ENCODE results near the gene EFEMP1.
"Not testable (repeated sequence)": the region's sequence is repeated elsewhere in the genome, so short reads cannot be mapped to it uniquely, and the experiment has no call there.

Gene EFEMP1

DNA sequence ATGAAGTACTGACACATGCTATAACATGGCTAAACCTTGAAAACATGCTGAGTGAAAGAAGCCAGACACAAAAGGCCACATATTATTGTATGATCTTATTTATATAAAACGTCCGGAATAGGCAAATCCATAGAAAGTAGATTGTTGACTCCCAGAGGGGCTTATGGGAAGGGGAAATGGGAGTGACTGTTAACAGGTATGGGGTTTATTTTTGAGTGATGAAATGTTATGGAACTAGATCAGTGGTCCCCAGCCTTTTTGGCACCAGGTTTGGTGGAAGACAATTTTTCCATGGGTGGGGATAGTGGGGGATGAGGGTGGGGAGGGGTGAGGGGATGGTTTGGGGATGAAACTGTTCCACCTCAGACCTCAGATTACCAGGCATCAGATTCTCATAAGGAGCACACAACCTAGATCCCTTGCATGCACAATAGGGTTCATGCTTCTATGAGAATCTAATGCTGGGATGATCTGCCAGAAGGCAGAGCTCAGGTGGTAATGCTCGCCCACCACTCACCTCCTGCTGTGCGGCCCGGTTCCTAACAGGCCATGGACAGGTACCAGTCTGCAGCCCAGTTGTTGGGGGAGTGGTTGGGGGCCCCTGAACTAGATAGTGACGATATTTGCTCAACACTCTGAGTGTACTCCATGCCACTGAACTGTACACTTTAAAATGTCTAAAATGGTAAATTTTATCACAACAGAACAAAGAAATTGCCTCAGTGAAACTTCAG is 59.1 kb downstream of the EFEMP1 start:
- DNase-seq (ENCODE audit: low read depth), result no peak

DNA sequence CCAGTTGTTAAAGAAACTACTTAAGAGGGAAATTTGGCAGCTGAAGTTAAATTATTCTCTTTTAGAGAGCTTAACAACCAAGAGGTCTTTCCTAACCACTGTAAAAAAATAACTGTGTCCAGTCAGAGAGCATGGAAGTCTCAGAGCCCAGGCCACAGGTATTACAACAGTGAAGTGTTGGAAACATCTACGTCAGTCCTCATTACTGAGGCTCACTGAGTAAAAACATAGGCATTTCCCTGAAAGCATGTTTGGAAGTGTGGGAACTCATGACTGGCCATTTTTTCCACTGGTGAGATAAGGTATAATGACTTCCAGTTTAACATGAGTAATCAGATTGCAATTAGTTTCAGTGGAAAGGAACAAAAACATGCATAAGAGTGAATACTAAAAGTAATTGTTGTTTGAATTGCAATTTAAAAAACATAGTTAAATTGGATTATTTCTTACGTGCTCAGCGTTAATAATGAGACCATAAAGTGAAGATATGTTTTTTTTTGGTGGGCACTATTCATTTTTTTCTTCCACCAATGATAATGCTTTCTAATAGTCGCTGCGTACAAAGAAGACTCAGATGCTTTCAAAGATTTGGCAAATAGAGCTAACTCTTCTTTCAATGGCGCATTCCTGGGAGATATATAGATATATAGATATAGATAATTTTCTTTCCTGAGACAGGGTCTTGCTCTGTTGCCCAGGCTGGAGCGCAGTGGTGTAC is 60.8 kb downstream of the EFEMP1 start:
- DNase-seq (ENCODE audit: low read depth), result peak; percentile 99

DNA sequence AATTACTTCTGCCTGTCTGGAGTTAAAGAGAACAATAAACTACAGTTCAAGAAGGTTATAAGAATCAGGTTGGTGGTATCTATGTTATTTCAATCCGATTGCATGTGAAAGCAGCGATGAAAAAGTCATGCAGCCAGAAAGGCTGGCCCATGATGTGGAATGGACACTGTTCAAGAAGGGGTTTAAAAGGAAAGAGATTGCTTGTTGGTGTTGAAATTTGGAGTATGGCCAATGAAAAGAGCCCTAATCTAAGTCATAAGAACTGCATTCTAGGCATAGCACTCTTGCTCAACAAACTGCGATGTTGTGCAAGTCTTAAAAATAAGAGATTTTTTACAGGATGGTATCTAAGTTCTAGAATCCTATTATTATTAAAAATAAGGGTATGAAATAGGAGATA is 61.3 kb downstream of the EFEMP1 start:
- peak; percentile 96 for DNase-seq (ENCODE audit: low read depth)

DNA sequence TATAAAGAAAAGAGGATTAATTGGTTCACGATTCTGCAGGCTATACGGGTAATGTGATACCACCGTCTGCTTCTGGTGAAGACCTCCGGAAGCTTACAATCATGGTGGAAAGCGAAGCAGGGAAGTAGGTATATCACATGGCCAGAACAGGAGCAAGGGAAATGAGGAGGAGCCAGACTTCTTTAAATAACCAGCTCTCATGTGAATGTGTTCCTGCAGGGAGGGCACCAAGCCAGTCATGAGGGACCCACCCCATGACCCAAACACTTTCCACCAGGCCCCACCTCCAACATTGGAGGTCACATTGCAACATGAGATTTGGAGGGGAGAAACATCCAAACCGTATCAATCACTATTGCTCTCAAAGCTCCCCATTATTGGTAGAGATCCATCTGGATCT is 61.8 kb downstream of the EFEMP1 start:
- no peak for DNase-seq (ENCODE audit: low read depth)

DNA sequence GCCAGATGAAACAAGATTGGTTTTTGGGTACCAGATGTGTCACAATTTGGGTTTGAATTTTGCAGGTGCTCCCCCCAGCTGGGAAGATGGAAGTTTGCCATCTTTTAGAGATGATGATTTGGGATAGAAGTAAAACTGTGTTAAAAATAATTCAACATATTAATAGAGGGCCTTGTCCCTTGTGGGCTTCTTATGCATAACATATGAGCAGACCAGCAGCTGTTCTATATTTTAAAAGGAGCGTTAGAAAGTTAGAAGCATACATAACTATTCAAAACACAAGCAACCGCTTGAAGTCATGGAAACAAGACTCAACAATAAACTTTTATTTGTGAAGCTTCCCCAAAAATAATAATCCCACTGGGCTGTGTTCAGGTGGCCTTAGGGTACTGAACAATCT is 62.8 kb downstream of the EFEMP1 start:
- DNase-seq (ENCODE audit: low read depth), result no peak

DNA sequence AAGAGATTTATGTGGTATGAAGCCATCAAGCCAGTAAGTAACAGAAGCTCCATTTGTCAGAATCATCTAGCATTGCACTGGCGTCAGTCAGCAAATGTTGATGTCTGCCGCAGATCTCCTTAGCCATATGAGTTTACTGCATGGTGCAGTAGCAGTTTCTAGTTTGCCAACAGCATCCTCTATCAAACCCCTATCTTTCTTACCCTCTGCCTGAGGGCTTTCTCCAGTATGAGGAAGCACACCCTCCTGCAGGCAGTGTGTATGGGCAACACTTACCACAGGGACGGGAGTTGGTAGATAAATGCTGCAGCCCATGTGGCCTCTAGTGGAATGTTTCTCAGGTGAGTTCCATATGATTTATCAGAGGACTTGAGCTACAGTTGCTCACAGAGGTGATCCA is 63.7 kb downstream of the EFEMP1 start:
- no peak for DNase-seq (ENCODE audit: low read depth)

DNA sequence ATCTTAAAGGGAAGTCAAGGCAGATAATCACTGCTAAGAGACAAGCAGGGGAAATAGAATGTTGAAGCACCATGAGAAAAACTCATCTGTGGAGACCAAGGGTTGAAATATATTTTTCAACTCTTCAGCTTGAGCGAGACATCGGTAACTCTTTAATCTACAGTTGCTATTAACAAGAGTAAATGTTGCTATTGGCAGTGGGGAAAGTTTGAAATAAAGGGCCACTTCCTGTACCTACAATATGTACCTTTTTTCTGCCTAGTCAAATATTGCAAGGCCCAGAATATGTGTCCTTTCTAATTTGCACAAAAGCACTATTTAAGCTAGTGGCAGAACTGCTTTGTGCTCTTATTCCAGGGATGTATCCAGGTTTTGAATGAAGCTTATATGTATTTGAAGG is 65.8 kb downstream of the EFEMP1 start:
- no peak for DNase-seq (ENCODE audit: low read depth)

DNA sequence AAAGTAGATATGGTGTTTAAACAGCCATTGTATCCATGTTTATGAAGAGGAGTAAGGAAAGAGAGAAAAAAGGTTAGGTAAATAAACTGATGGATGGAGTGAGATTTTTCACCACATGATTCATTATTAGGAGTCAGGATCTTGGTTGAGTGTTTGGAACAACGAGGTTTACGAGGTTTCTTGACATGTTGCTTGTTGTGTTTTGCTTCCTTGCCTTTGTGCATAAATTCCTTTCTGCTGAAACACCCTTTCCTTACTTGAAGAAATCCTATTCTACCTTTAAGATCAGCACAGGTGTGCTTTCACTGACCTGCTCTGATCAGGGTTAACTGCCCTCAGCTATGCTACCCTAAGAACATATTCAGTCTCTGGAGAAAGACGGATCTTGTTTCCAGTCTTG is 66.6 kb downstream of the EFEMP1 start:
- DNase-seq (ENCODE audit: low read depth), result no peak

DNA sequence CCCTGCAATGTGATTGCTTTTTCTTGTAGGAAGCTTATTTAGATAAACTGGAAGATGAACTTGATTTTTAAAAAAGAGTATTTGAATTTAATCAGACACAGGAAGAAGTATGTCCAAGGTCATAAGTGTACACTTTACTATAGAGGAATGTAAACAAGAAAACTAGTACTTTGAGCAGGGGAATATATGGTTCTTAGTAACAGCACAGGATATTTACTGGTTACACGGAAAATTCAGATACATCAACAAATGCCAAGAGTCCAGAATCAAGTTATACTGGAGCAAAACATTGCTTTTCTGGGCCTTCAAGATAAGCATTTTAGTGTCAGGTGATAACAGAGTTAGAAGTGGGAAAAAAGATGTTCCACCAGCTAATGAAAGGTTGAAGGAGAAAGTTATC is 75.5 kb downstream of the EFEMP1 start:
- no peak for DNase-seq (ENCODE audit: low read depth)

DNA sequence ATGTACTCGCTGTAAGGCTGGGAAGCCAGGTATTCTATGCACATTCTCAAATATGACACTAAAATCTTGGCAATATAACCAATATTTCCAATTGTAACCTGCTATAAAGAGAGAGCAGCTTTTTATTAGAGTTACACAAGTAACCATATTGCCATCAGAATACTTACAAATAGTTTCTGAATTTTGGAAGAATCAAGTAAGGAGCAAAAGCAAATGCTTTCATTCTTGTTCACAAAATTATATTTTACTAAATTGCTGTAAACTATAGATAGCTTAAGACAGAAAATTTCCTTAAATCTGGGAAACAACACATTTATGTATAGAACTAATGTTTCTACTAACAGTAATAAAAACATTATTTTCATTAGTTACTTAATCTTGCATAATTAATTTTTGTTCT is 77.2 kb downstream of the EFEMP1 start:
- no peak for DNase-seq (ENCODE audit: low read depth)

DNA sequence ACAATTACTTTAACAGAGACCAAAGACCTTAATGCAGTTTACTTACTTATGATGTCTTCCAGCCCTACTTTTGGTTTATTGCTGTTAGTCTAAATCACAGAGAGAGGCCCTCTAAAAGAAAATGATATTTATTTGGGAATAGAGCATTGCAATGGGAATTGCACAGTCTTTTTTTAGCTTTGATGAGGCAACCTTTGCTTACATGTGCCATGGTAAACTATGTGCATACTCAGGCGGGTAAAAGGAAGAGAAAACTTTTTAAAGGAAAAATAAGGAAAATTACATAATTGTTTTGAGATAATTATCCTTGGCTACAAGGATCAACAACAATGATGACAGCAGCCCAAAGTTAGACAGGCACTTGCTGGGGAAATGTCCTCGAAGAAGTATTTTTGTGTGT is 78.6 kb downstream of the EFEMP1 start:
- DNase-seq (ENCODE audit: low read depth), result no peak

DNA sequence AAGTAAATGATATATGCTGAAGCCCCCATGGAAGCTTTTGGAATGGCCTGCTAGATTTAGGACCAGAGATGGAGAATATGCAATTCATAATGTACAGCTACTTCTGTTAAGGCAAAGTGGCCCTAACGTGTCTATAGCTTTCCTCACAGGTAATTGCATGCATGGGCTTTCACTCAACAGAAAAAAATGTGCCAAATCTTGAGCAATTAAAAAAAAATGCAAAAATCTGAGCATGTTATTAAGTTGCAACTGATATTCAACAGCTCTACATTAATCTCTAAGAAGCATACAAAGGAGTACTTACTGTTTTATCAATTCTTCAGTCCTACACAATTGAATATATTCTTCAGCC is 79.6 kb downstream of the EFEMP1 start:
- DNase-seq (ENCODE audit: low read depth), result no peak

DNA sequence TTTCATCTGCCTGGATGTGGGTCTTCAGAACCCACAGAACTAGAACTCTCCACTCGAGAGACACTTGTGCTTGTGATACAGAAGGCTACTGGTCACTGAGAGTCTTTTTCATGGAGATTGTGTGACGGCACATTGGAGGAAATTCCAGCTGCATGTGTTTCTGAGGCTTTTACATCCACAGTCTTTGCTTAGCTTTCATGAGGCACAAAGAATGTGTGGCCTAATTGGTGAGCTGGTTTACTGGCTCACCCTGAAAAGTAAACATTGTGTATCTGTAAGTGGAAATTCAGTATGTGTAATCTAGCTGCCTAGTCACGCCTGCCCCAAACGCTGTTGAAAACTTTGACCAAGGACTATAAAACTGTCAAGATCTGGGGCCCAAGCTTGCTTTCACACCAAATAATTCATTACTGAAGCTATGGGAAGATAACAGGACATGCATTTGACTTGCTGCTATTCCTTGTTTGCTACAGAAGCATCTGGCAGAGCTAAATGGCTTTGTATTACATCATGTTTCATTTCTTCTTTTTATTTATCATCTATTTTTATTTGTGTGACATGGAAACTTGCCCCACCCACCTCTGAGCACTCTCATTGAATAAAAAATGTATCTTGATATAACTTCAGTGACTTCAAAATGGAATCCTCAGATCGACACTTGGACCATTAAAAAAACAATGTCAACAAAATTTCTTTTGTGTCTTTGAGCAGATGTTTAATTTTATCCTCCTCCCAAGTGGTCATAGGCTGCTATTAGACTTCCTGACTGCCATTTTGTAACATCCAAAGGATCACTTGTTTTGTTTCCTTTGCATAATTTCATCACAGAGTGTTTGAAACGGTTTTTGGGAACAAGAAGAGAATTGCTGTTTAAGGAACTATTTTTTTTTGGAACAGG is 80.2 kb downstream of the EFEMP1 start:
- peak; percentile 86 for DNase-seq (ENCODE audit: low read depth)

DNA sequence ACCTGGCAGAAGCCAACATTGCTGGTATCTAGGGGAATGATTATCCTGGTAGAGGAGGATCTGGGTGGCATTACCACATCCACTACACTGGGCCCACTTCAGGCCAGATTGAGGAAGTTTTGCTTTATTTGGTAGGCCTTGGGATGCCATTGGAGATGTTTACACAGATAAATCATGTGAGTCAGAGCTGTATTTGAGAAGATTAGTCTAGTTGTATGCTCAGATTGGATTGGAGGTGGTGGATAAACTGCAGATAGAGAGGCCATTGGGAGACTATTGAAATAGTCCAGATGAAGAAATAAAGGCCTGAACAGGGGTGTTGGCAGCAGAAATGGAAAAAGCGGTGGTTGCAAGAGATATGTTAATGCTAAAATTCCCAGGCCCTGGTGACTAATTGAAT is 81.5 kb downstream of the EFEMP1 start:
- no peak for DNase-seq (ENCODE audit: low read depth)

DNA sequence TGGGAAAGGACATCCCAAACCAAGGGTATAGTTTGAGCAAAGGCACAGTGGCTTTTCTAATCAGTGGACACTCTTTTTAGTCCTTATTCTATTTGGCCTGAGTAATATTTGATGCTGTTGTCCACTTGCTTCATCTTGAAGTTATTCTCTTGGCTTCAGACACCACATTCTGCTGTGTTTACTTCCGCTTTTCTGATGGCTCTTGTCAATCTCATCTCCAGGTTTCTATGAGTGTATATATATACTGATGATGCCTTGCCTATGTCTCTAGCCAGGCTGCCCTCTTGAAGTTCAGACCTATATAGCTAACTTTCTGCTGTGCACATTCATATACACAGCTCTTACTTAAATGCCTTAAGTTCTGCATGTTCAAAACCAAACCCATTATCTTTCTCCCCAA is 83.1 kb downstream of the EFEMP1 start:
- no peak for DNase-seq (ENCODE audit: low read depth)

DNA sequence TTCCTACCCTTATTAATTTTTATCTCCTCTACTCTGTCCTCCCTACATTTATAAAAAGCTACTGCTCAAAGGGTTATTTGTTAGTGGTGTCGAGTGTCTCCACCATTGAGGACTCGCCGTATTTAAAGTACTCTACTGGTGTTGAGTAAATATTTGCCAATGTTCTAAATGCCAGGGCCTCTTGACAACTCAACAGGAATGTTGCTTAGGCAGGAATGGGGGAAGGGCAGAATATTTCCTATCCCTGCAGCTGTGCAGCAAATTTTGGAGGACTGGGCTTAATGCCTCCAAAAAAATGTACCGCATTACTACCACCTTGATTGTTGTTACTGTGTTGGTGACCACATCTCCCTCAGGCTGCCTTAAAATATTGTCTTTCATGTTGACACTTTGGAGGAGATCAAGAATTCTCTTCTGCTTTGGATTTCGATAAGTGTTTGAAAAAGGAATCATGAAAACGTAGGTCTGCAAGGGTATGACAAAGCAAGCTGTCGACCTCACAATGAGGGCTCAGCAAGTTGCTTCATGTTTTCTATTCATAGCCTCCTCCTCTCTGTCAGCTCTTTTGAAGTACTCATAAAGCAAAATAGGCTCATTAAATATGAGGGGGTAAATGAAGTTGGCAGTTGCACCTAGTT is 84.3 kb downstream of the EFEMP1 start:
- no peak for DNase-seq (ENCODE audit: low read depth)

DNA sequence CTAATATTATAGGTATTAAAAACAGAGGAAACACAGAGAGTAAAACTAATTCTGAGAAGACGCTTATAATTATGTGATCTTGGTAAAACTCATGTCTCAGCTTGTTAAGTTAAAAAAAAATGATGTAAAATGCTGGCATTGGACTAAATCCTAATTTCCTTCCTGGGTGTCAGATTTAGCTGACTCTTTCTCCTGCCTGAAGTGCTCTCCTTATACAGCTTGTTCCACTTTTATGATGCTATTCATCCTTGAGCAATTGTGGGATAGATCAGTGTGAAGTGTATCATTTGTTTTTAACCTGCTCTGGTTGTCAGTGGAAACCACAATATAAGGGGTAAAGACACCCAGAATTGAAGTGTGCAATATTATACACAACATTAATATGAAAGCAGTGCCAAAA is 84.9 kb downstream of the EFEMP1 start:
- DNase-seq (ENCODE audit: low read depth), result no peak

DNA sequence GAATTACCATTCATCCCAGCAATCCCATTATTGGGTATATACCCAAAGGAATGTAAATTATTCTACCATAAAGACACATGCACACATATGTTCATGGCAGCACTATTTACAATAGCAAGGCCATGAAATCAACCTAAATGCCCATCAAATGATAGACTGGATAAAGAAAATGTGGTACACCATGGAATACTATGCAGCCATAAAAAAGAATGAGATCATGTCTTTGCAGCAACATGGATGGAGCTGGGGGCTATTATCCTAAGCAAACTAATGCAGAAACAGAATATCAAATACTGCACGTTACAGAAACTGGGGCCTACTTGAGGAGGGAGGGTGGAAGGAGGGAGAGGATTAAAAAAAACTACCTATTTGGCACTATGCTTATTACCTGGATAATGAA is 85.5 kb downstream of the EFEMP1 start:
- not testable (repeated sequence) for DNase-seq (ENCODE audit: low read depth)

DNA sequence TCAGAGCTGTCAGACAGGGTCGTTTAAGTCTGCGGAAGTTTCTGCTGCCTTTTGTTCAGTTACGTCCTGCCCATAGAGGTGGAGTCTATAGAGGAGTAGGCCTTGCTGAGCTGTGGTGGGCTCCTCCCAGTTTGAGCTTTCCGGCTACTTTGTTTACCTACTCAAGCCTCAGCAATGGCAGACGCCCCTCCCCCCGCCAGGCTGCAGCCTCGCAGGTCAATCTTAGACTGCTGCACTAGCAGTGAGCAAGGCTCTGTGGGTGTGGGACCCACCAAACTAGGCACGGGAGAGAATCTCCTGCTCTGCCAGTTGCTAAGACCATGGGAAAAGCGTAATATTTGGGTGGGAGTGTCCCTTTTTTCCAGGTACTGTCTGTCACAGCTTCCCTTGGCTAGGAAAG is 86.5 kb downstream of the EFEMP1 start:
- DNase-seq (ENCODE audit: low read depth), result no peak

DNA sequence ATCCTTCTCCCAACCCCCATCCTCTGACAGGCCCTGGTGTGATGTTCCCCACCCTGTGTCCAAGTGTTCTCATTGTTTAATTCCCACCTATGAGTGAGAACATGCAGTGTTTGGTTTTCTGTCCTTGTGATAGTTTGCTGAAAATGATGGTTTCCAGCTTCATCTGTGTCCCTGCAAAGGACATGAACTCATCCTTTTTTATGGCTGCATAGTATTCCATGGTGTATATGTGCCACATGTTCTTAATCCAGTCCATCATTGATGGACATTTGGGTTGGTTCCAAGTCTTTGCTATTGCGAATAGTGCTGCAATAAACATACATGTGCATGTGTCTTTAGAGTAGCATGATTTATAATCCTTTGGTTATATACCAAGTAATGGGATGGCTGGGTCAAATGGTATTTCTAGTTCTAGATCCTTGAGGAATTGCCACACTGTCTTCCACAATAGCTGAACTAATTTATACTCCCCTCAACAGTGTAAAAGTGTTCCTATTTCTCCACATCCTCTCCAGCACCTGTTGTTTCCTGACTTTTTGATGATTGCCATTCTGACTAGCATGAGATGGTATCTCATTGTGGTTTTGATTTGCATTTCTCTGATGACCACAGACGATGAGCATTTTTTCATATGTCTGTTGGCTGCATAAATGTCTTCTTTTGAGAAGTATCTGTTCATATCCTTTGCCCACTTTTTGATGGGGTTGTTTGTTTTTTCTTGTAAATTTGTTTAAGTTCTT is 91.7 kb downstream of the EFEMP1 start:
- not testable (repeated sequence) for DNase-seq (ENCODE audit: low read depth)

DNA sequence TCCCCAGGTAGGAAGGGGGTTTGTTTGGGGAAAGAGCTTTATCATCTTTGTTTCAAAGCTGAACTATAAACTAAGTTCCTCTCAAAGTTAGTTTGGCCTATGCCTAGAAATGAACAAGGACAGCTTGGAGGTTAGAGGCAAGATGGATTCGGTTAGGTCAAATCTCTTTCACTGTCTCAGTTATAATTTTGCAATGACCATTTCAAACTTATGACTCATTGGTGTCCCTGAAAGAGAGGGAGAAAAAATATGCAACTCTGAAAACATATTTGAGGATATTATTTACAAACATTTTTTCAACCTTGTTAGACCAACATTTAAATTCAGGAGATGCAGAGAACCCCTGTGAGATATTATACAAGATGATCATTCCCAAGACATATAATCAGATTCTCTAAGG is 95.7 kb downstream of the EFEMP1 start:
- no peak for DNase-seq (ENCODE audit: low read depth)

DNA sequence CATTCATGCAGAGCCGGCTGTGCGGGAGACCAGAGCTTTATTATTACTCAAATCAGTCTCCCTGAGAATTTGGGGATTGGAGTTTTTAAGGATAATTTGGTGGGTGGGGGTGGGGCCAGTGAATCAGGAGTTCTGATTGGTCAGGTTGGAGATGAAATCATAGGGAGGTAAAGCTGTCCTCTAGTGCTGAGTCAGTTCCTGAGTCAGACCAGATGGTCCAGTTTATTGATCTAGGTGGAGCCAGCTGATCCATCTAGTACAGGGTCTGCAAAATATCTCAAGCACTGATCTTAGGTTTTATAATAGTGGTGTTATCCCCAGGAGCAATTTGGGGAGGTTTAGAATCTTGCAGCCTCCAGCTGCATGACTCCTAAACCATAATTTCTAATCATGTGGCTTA is 96.2 kb downstream of the EFEMP1 start:
- DNase-seq (ENCODE audit: low read depth), result not testable (repeated sequence)

Measured in non-pigmented ciliary epithelial cell (primary cell).